Measurements from ENCODE around the gene TTC23. TPM values are rescaled to one million over a fixed set of nuclear protein-coding genes. Genes with fewer than 3 reads are reported as not detected.

Gene TTC23
- total RNA-seq, 1 donor from 2014 or later, result 2.7 TPM

- intact Hi-C loops (cut with micrococcal nuclease), result no loop called here
These were observed 110.1 kb downstream of the TTC23 start for GRCh38 chr15:99139276-99139675.

GRCh38 chr15:99138491-99138982 lies 110.8 kb downstream of the TTC23 start:
- intact Hi-C loops (cut with micrococcal nuclease), result no loop called here

GRCh38 chr15:99137877-99138276 lies 111.5 kb downstream of the TTC23 start:
- intact Hi-C loops (cut with micrococcal nuclease), result no loop called here

GRCh38 chr15:99137111-99137546 lies 112.3 kb downstream of the TTC23 start:
- intact Hi-C loops (cut with micrococcal nuclease), result no loop called here

GRCh38 chr15:99135194-99135593 lies 114.2 kb downstream of the TTC23 start:
- intact Hi-C loops (cut with micrococcal nuclease), result no loop called here

- intact Hi-C loops (cut with micrococcal nuclease), result no loop called here
These were observed 115.0 kb downstream of the TTC23 start for GRCh38 chr15:99134317-99134821.

- intact Hi-C loops (cut with micrococcal nuclease), result no loop called here
These were observed 116.6 kb downstream of the TTC23 start for GRCh38 chr15:99132634-99133287.

- intact Hi-C loops (cut with micrococcal nuclease), result no loop called here
These were observed 117.3 kb downstream of the TTC23 start for GRCh38 chr15:99132122-99132521.

GRCh38 chr15:99131441-99132023 lies 117.8 kb downstream of the TTC23 start:
- intact Hi-C loops (cut with micrococcal nuclease), result no loop called here

GRCh38 chr15:99130765-99131440 lies 118.5 kb downstream of the TTC23 start:
- intact Hi-C loops (cut with micrococcal nuclease), result no loop called here

GRCh38 chr15:99130314-99130713 lies 119.1 kb downstream of the TTC23 start:
- intact Hi-C loops (cut with micrococcal nuclease), result no loop called here

GRCh38 chr15:99129644-99130043 lies 119.7 kb downstream of the TTC23 start:
- intact Hi-C loops (cut with micrococcal nuclease), result no loop called here

GRCh38 chr15:99128411-99128810 lies 121.0 kb downstream of the TTC23 start:
- intact Hi-C loops (cut with micrococcal nuclease), result no loop called here

GRCh38 chr15:99127773-99128172 lies 121.6 kb downstream of the TTC23 start:
- intact Hi-C loops (cut with micrococcal nuclease), result no loop called here

- intact Hi-C loops (cut with micrococcal nuclease), result no loop called here
These were observed 122.5 kb downstream of the TTC23 start for GRCh38 chr15:99126930-99127329.

- intact Hi-C loops (cut with micrococcal nuclease), result no loop called here
These were observed 123.2 kb downstream of the TTC23 start for GRCh38 chr15:99126131-99126588.

- intact Hi-C loops (cut with micrococcal nuclease), result no loop called here
These were observed 124.1 kb downstream of the TTC23 start for GRCh38 chr15:99125061-99125891.

GRCh38 chr15:99124641-99125040 lies 124.7 kb downstream of the TTC23 start:
- intact Hi-C loops (cut with micrococcal nuclease), result no loop called here

GRCh38 chr15:99123713-99124451 lies 125.5 kb downstream of the TTC23 start:
- intact Hi-C loops (cut with micrococcal nuclease), result no loop called here

Data from T-helper 2 cell treated with Interferon-gamma antibody and Interleukin-4, amounts not matched to agents 100 ng/mL and 5 ng/mL, for 36 hours (primary cell).